ENCODE results near the gene WDR27. TPM values are rescaled to one million over a fixed set of nuclear protein-coding genes. Genes with fewer than 3 reads are reported as not detected.

The WDR27 gene
- polyA plus RNA-seq, 2 donors = 10.3 to 24.0 TPM

GRCh38 chr6:169583886-169584541 is 117.8 kb downstream of the WDR27 start:
- Histone ChIP-seq H3K4me1 (ENCODE audit: control insufficient read depth in 2 of 2, insufficient read depth in 2 of 2, low read length in 1 of 2) (no peaks in the 10 kb centered on the region), H3K27me3 (ENCODE audit: control insufficient read depth in 1 of 2, insufficient read depth in 2 of 2, low read length in 2 of 2) (no peaks in the 10 kb centered on the region), H3K4me3 (ENCODE audit: low read depth in 1 of 2, low read length in 2 of 2) (no peak overlapping the region), H3K36me3 (ENCODE audit: control insufficient read depth in 2 of 2, insufficient read depth in 2 of 2, low read length in 1 of 2) (peaks cover 0 to 2% of the 10 kb centered on the region in 2 donors), H3K27ac (ENCODE audit: low read depth in 2 of 2, low read length in 1 of 2) (no peak overlapping the region), H3K9me3 (ENCODE audit: control insufficient read depth in 2 of 2, insufficient read depth in 1 of 2, low read depth in 1 of 2, low read length in 1 of 2) (no peaks in the 10 kb centered on the region)
- WGBS, 2 donors = 76 to 82% methylated on average over 6 of the region's 6 CpGs

- H3K4me1 ChIP-seq (ENCODE audit: control insufficient read depth in 2 of 2, insufficient read depth in 2 of 2, low read length in 1 of 2) = no peaks in the 10 kb centered on the region
- no peak overlapping the region for H3K4me3 ChIP-seq (ENCODE audit: low read depth in 1 of 2, low read length in 2 of 2)
- 63 to 73% methylated on average over 7 of the region's 7 CpGs for WGBS, 2 donors
- peaks cover 0 to 2% of the 10 kb centered on the region in 2 donors for H3K36me3 ChIP-seq (ENCODE audit: control insufficient read depth in 2 of 2, insufficient read depth in 2 of 2, low read length in 1 of 2)
- H3K9me3 ChIP-seq (ENCODE audit: control insufficient read depth in 2 of 2, insufficient read depth in 1 of 2, low read depth in 1 of 2, low read length in 1 of 2) = no peaks in the 10 kb centered on the region
- H3K27me3 ChIP-seq (ENCODE audit: control insufficient read depth in 1 of 2, insufficient read depth in 2 of 2, low read length in 2 of 2) = no peaks in the 10 kb centered on the region
- no peak overlapping the region for H3K27ac ChIP-seq (ENCODE audit: low read depth in 2 of 2, low read length in 1 of 2)
Observed at GRCh38 chr6:169579407-169580111, 122.3 kb downstream of the WDR27 start.

- Histone ChIP-seq H3K36me3 (ENCODE audit: control insufficient read depth in 2 of 2, insufficient read depth in 2 of 2, low read length in 1 of 2) (peaks cover 0 to 2% of the 10 kb centered on the region in 2 donors), H3K4me1 (ENCODE audit: control insufficient read depth in 2 of 2, insufficient read depth in 2 of 2, low read length in 1 of 2) (no peaks in the 10 kb centered on the region), H3K4me3 (ENCODE audit: low read depth in 1 of 2, low read length in 2 of 2) (no peak overlapping the region), H3K27me3 (ENCODE audit: control insufficient read depth in 1 of 2, insufficient read depth in 2 of 2, low read length in 2 of 2) (no peaks in the 10 kb centered on the region), H3K9me3 (ENCODE audit: control insufficient read depth in 2 of 2, insufficient read depth in 1 of 2, low read depth in 1 of 2, low read length in 1 of 2) (no peaks in the 10 kb centered on the region), H3K27ac (ENCODE audit: low read depth in 2 of 2, low read length in 1 of 2) (no peak overlapping the region)
- WGBS, 2 donors = 87 to 88% methylated on average over 14 of the region's 14 CpGs
Observed at GRCh38 chr6:169577974-169578373, 123.9 kb downstream of the WDR27 start.

GRCh38 chr6:169577236-169577635 is 124.6 kb downstream of the WDR27 start:
- Histone ChIP-seq H3K4me1 (ENCODE audit: control insufficient read depth in 2 of 2, insufficient read depth in 2 of 2, low read length in 1 of 2) (no peaks in the 10 kb centered on the region), H3K36me3 (ENCODE audit: control insufficient read depth in 2 of 2, insufficient read depth in 2 of 2, low read length in 1 of 2) (no peaks in the 10 kb centered on the region), H3K4me3 (ENCODE audit: low read depth in 1 of 2, low read length in 2 of 2) (no peak overlapping the region), H3K27me3 (ENCODE audit: control insufficient read depth in 1 of 2, insufficient read depth in 2 of 2, low read length in 2 of 2) (no peaks in the 10 kb centered on the region), H3K27ac (ENCODE audit: low read depth in 2 of 2, low read length in 1 of 2) (no peak overlapping the region), H3K9me3 (ENCODE audit: control insufficient read depth in 2 of 2, insufficient read depth in 1 of 2, low read depth in 1 of 2, low read length in 1 of 2) (no peaks in the 10 kb centered on the region)
- 88 to 89% methylated on average over 28 to 38 of the region's 38 CpGs for WGBS, 2 donors

GRCh38 chr6:169575821-169576220 is 126.0 kb downstream of the WDR27 start:
- Histone ChIP-seq H3K27me3 (ENCODE audit: control insufficient read depth in 1 of 2, insufficient read depth in 2 of 2, low read length in 2 of 2) (no peaks in the 10 kb centered on the region), H3K9me3 (ENCODE audit: control insufficient read depth in 2 of 2, insufficient read depth in 1 of 2, low read depth in 1 of 2, low read length in 1 of 2) (no peaks in the 10 kb centered on the region), H3K27ac (ENCODE audit: low read depth in 2 of 2, low read length in 1 of 2) (no peak overlapping the region), H3K36me3 (ENCODE audit: control insufficient read depth in 2 of 2, insufficient read depth in 2 of 2, low read length in 1 of 2) (no peaks in the 10 kb centered on the region), H3K4me1 (ENCODE audit: control insufficient read depth in 2 of 2, insufficient read depth in 2 of 2, low read length in 1 of 2) (no peaks in the 10 kb centered on the region), H3K4me3 (ENCODE audit: low read depth in 1 of 2, low read length in 2 of 2) (no peak overlapping the region)
- WGBS, 2 donors = 94 to 96% methylated on average over 5 of the region's 5 CpGs

GRCh38 chr6:169575365-169575764 is 126.5 kb downstream of the WDR27 start:
- no peaks in the 10 kb centered on the region for H3K36me3 ChIP-seq (ENCODE audit: control insufficient read depth in 2 of 2, insufficient read depth in 2 of 2, low read length in 1 of 2)
- no peaks in the 10 kb centered on the region for H3K4me1 ChIP-seq (ENCODE audit: control insufficient read depth in 2 of 2, insufficient read depth in 2 of 2, low read length in 1 of 2)
- no peaks in the 10 kb centered on the region for H3K9me3 ChIP-seq (ENCODE audit: control insufficient read depth in 2 of 2, insufficient read depth in 1 of 2, low read depth in 1 of 2, low read length in 1 of 2)
- H3K27ac ChIP-seq (ENCODE audit: low read depth in 2 of 2, low read length in 1 of 2) = no peak overlapping the region
- H3K4me3 ChIP-seq (ENCODE audit: low read depth in 1 of 2, low read length in 2 of 2) = no peak overlapping the region
- WGBS, 2 donors = 79 to 87% methylated on average over 5 of the region's 5 CpGs
- no peaks in the 10 kb centered on the region for H3K27me3 ChIP-seq (ENCODE audit: control insufficient read depth in 1 of 2, insufficient read depth in 2 of 2, low read length in 2 of 2)

- H3K4me3 ChIP-seq (ENCODE audit: low read depth in 1 of 2, low read length in 2 of 2) = no peak overlapping the region
- H3K9me3 ChIP-seq (ENCODE audit: control insufficient read depth in 2 of 2, insufficient read depth in 1 of 2, low read depth in 1 of 2, low read length in 1 of 2) = no peaks in the 10 kb centered on the region
- no peak overlapping the region for H3K27ac ChIP-seq (ENCODE audit: low read depth in 2 of 2, low read length in 1 of 2)
- H3K36me3 ChIP-seq (ENCODE audit: control insufficient read depth in 2 of 2, insufficient read depth in 2 of 2, low read length in 1 of 2) = no peaks in the 10 kb centered on the region
- 84 to 95% methylated on average over 13 of the region's 13 CpGs for WGBS, 2 donors
- no peaks in the 10 kb centered on the region for H3K27me3 ChIP-seq (ENCODE audit: control insufficient read depth in 1 of 2, insufficient read depth in 2 of 2, low read length in 2 of 2)
- H3K4me1 ChIP-seq (ENCODE audit: control insufficient read depth in 2 of 2, insufficient read depth in 2 of 2, low read length in 1 of 2) = no peaks in the 10 kb centered on the region
Observed at GRCh38 chr6:169574420-169574819, 127.4 kb downstream of the WDR27 start.

- 90% methylated on average over 5 of the region's 5 CpGs for WGBS, 2 donors
- H3K36me3 ChIP-seq (ENCODE audit: control insufficient read depth in 2 of 2, insufficient read depth in 2 of 2, low read length in 1 of 2) = no peaks in the 10 kb centered on the region
- no peak overlapping the region for H3K4me3 ChIP-seq (ENCODE audit: low read depth in 1 of 2, low read length in 2 of 2)
- no peaks in the 10 kb centered on the region for H3K9me3 ChIP-seq (ENCODE audit: control insufficient read depth in 2 of 2, insufficient read depth in 1 of 2, low read depth in 1 of 2, low read length in 1 of 2)
- H3K27ac ChIP-seq (ENCODE audit: low read depth in 2 of 2, low read length in 1 of 2) = no peak overlapping the region
- H3K27me3 ChIP-seq (ENCODE audit: control insufficient read depth in 1 of 2, insufficient read depth in 2 of 2, low read length in 2 of 2) = no peaks in the 10 kb centered on the region
- no peaks in the 10 kb centered on the region for H3K4me1 ChIP-seq (ENCODE audit: control insufficient read depth in 2 of 2, insufficient read depth in 2 of 2, low read length in 1 of 2)
Observed at GRCh38 chr6:169573883-169574282, 127.9 kb downstream of the WDR27 start.

- no peaks in the 10 kb centered on the region for H3K36me3 ChIP-seq (ENCODE audit: control insufficient read depth in 2 of 2, insufficient read depth in 2 of 2, low read length in 1 of 2)
- no peaks in the 10 kb centered on the region for H3K4me1 ChIP-seq (ENCODE audit: control insufficient read depth in 2 of 2, insufficient read depth in 2 of 2, low read length in 1 of 2)
- H3K9me3 ChIP-seq (ENCODE audit: control insufficient read depth in 2 of 2, insufficient read depth in 1 of 2, low read depth in 1 of 2, low read length in 1 of 2) = no peaks in the 10 kb centered on the region
- H3K4me3 ChIP-seq (ENCODE audit: low read depth in 1 of 2, low read length in 2 of 2) = no peak overlapping the region
- WGBS, 2 donors = 74 to 79% methylated on average over 12 of the region's 12 CpGs
- H3K27me3 ChIP-seq (ENCODE audit: control insufficient read depth in 1 of 2, insufficient read depth in 2 of 2, low read length in 2 of 2) = no peaks in the 10 kb centered on the region
- H3K27ac ChIP-seq (ENCODE audit: low read depth in 2 of 2, low read length in 1 of 2) = no peak overlapping the region
Observed at GRCh38 chr6:169571123-169571962, 130.5 kb downstream of the WDR27 start.

Measured in esophagus (tissue), 2 donors.